Panc1 (cell line): ENCODE results near the gene UBE2Q1.

Experiments used
- POLR2AphosphoS5 ChIP-seq: IDR thresholded peaks from 2 replicates; pipeline ENCODE4 v1.6.1; 2012; ENCODE audit warnings: mild to moderate bottlenecking, low read depth, low read length, moderate library complexity
- TF ChIP-seq, protein P1 (sequence below): fragments of 450-650 bp; IDR thresholded peaks from 2 replicates; pipeline ENCODE4 v1.5.1; 2017; ENCODE audit warnings: mild to moderate bottlenecking

DNA sequence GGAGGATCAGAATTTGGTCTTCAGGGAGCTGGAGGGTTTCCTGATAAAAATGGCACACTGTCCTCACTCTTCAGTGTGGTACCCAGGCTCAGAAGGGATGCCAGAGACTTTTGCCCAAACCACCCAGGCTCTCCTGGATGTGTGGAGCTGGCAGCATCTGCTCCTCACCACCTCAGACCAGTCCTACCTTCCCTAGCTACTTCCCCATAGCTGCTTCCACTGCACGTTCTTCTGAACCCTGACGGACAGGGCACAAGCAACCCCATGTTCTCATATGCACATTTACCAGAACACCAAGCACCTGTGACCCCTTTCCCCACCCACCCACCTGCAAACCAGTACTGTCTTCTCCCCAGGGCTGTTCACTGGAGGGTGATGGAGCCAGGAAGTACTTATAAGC lies 44.9 kb upstream of the UBE2Q1 start:
- TF ChIP-seq, protein P1, sequence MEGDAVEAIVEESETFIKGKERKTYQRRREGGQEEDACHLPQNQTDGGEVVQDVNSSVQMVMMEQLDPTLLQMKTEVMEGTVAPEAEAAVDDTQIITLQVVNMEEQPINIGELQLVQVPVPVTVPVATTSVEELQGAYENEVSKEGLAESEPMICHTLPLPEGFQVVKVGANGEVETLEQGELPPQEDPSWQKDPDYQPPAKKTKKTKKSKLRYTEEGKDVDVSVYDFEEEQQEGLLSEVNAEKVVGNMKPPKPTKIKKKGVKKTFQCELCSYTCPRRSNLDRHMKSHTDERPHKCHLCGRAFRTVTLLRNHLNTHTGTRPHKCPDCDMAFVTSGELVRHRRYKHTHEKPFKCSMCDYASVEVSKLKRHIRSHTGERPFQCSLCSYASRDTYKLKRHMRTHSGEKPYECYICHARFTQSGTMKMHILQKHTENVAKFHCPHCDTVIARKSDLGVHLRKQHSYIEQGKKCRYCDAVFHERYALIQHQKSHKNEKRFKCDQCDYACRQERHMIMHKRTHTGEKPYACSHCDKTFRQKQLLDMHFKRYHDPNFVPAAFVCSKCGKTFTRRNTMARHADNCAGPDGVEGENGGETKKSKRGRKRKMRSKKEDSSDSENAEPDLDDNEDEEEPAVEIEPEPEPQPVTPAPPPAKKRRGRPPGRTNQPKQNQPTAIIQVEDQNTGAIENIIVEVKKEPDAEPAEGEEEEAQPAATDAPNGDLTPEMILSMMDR, result no peak
- no peak for TF ChIP-seq POLR2AphosphoS5
